SK-N-SH (cell line): ENCODE results near the gene PTGFRN. TPM values are rescaled to one million over a fixed set of nuclear protein-coding genes. Genes with fewer than 3 reads are reported as not detected.

Experiments used
- CTCF ChIA-PET: fragments of 300-600, 350-600 bp; formaldehyde crosslinking; extraction: SDS; loops from one replicate; lab custom pipeline; 2021; lab: Yijun Ruan, JAX
- POLR2A ChIA-PET: fragments of 350-600 bp; sonication (Branson Sonifier 250); formaldehyde crosslinking; extraction: SDS; loops from one replicate; lab custom pipeline; 2020; ENCODE audit warnings: antibody characterized with exemption, inconsistent platforms; lab: Yijun Ruan, JAX
- DNase-seq: peaks from one replicate; pipeline ENCODE4 v3.0.0; 2012
- H2AFZ ChIP-seq: fragments of 200-600 bp; sonication (generic); 2 replicates; pipeline ENCODE4 v1.8.1; 2016; ENCODE audit warnings: antibody characterized with exemption, mild to moderate bottlenecking, low read depth
- H3F3A ChIP-seq: fragments of 200-600 bp; sonication (generic); replicated peaks from 2 replicates; pipeline ENCODE3; 2016; ENCODE audit warnings: antibody characterized with exemption, mild to moderate bottlenecking; ENCODE audit not compliant: insufficient read depth
- H3K27ac ChIP-seq, 2 experiments: fragments of 200-500 bp in 1 of 2; fragments of 200-600 bp in 1 of 2; sonication (Bioruptor generic) in 1 of 2; sonication (generic), shearing (Covaris generic) in 1 of 2; 2 replicates each; pipeline versions ENCODE4 v1.5.1 to v1.6.1; 2014 to 2016; ENCODE audit warnings: low read depth in 2 of 2, inconsistent platforms in 1 of 2, low read length in 1 of 2, mild to moderate bottlenecking in 1 of 2, mixed read lengths in 1 of 2
- H3K27me3 ChIP-seq: fragments of 200-600 bp; sonication (generic), shearing (Covaris generic); 2 replicates; pipeline ENCODE4 v1.6.1; 2016; ENCODE audit warnings: mixed run types; ENCODE audit not compliant: insufficient read depth
- H3K36me3 ChIP-seq, 2 experiments: fragments of 200-500 bp in 1 of 2; fragments of 200-600 bp in 1 of 2; sonication (Bioruptor generic) in 1 of 2; sonication (generic) in 1 of 2; replicated peaks in 1 of 2; 2 replicates each; pipeline versions ENCODE3 to v1.5.1; 2014 to 2016; ENCODE audit warnings: low read length in 1 of 2, mild to moderate bottlenecking in 1 of 2; ENCODE audit not compliant: insufficient read depth in 2 of 2, control insufficient read depth in 1 of 2
- H3K4me1 ChIP-seq, 2 experiments: fragments of 200-500 bp in 1 of 2; fragments of 200-600 bp in 1 of 2; sonication (Bioruptor generic) in 1 of 2; sonication (generic), shearing (Covaris generic) in 1 of 2; 2 replicates each; pipeline versions ENCODE4 v1.5.1 to v1.6.1; 2014 to 2016; ENCODE audit warnings: low read depth in 1 of 2, low read length in 1 of 2, mixed run types in 1 of 2; ENCODE audit not compliant: insufficient read depth in 2 of 2, control insufficient read depth in 1 of 2
- H3K4me2 ChIP-seq: fragments of 200-600 bp; sonication (generic), shearing (Covaris generic); 2 replicates; pipeline ENCODE4 v1.6.1; 2017; ENCODE audit warnings: mixed run types
- H3K4me3 ChIP-seq, 2 experiments: fragments of 200-500 bp in 1 of 2; fragments of 200-600 bp in 1 of 2; sonication (Bioruptor generic) in 1 of 2; sonication (generic), shearing (Covaris generic) in 1 of 2; 2 replicates each; pipeline versions ENCODE4 v1.5.1 to v1.8.1; 2014 to 2016; ENCODE audit warnings: low read depth in 2 of 2, inconsistent platforms in 1 of 2, low read length in 1 of 2, mild to moderate bottlenecking in 1 of 2, mixed read lengths in 1 of 2, moderate library complexity in 1 of 2
- H3K79me2 ChIP-seq: fragments of 200-600 bp; sonication (generic); 2 replicates; pipeline ENCODE4 v1.8.1; 2017; ENCODE audit warnings: mild to moderate bottlenecking; ENCODE audit not compliant: insufficient read depth
- H3K9ac ChIP-seq: fragments of 200-600 bp; sonication (generic); 2 replicates; pipeline ENCODE4 v1.6.1; 2017; ENCODE audit warnings: mixed run types
- H3K9me2 ChIP-seq: fragments of 200-600 bp; sonication (generic); 2 replicates; pipeline ENCODE4 v1.6.1; 2017; ENCODE audit warnings: mixed run types
- H3K9me3 ChIP-seq: fragments of 200-600 bp; sonication (generic); 2 replicates; pipeline ENCODE4 v1.6.1; 2017; ENCODE audit warnings: mixed run types, mild to moderate bottlenecking, moderate library complexity
- H4K20me1 ChIP-seq: fragments of 200-600 bp; sonication (generic); 2 replicates; pipeline ENCODE4 v1.6.1; 2017; ENCODE audit warnings: mild to moderate bottlenecking, mixed run types; ENCODE audit not compliant: insufficient read depth
- CHD2 ChIP-seq: fragments of 150-350 bp; IDR thresholded peaks from 2 replicates; pipeline ENCODE4 v1.6.1; 2018; ENCODE audit warnings: low read length; ENCODE audit not compliant: partially characterized antibody
- EZH2phosphoT487 ChIP-seq: fragments of 200-600 bp; sonication (generic); IDR thresholded peaks from 2 replicates; pipeline ENCODE4 v1.6.1; 2017; ENCODE audit warnings: low read depth, mixed run types, mild to moderate bottlenecking, antibody characterized with exemption, moderate library complexity, borderline replicate concordance
- FOSL2 ChIP-seq: IDR thresholded peaks from 2 replicates; pipeline ENCODE4 v1.4.0; 2012; ENCODE audit warnings: low read depth, mild to moderate bottlenecking, moderate library complexity, borderline replicate concordance
- FOXJ3 ChIP-seq: sonication (generic); formaldehyde crosslinking; IDR thresholded peaks from 2 replicates; pipeline ENCODE4 v1.5.1; 2020; ENCODE audit warnings: mild to moderate bottlenecking, missing genetic modification reagents
- JUND ChIP-seq: IDR thresholded peaks from 2 replicates; pipeline ENCODE4 v1.4.0; 2012
- MEF2A ChIP-seq: IDR thresholded peaks from 2 replicates; pipeline ENCODE4 v1.4.0; 2012; ENCODE audit warnings: low read depth, borderline replicate concordance
- MXI1 ChIP-seq: IDR thresholded peaks from 2 replicates; pipeline ENCODE4 v1.6.1; 2012; ENCODE audit warnings: mild to moderate bottlenecking, low read depth, low read length, improper control_type of control experiment
- NFIC ChIP-seq: IDR thresholded peaks from 2 replicates; pipeline ENCODE4 v1.4.0; 2012; ENCODE audit warnings: borderline replicate concordance
- NRF1 ChIP-seq: IDR thresholded peaks from 2 replicates; pipeline ENCODE4 v1.6.1; 2012; ENCODE audit warnings: low read depth, mild to moderate bottlenecking, low read length
- RCOR1 ChIP-seq: fragments of 150-350 bp; IDR thresholded peaks from 2 replicates; pipeline ENCODE4 v1.6.1; 2017; ENCODE audit warnings: antibody characterized with exemption, low read length
- SIN3A ChIP-seq: IDR thresholded peaks from 2 replicates; pipeline ENCODE4 v1.6.1; 2012; ENCODE audit warnings: low read depth, mild to moderate bottlenecking, low read length, moderate library complexity, borderline replicate concordance
- TCF12 ChIP-seq: IDR thresholded peaks from 2 replicates; pipeline ENCODE4 v1.4.0; 2012
- ZBTB33 ChIP-seq: IDR thresholded peaks from 2 replicates; pipeline ENCODE4 v1.4.0; 2012; ENCODE audit warnings: low read depth, borderline replicate concordance
- WGBS: methylation state at CpG from one replicate; pipeline ENCODE4 v1.1.6; 2017; ENCODE audit warnings: low lambda C conversion rate; 5-methylcytosine and 5-hydroxymethylcytosine counted together
- polyA plus RNA-seq, 3 experiments: library from polyadenylated mRNA; depleted of rRNA; stranded (reverse); fragments of >200 nt; gene quantifications; 2 replicates each; pipeline ENCODE4 v1.2.3, GENCODE V29; 2012
- TF ChIP-seq, protein P1 (sequence below): IDR thresholded peaks from 2 replicates; pipeline ENCODE4; 2012

PTGFRN gene
- polyA plus RNA-seq, 1 of the 3 experiments (the other 2 are of a cell fraction): 22.4 TPM

DNA sequence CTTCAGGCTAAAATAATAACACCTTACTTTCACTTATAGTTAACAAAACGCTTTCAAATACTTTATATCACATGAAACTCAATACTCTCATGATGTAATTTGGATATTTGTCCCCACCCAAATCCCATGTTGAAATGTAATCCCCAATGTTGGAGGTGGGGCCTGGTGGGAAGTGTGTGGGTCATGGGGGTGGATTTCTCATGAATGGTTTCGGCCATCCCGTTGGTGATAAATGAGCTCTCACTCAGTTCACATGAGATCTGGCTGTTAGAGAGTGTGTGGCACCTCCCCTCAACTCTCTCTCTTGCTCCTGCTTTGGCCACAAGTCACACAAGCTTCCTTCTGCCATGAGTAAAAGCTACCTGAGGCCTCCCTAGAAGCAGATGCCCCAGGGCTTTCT, 22.5 kb upstream of the PTGFRN start:
- no peak for DNase-seq
- Histone ChIP-seq H2AFZ (no peak overlapping the region), H3K9ac (no peak overlapping the region)

GRCh38 chr1:116889380-116889779, 20.3 kb upstream of the PTGFRN start:
- ChIA-PET CTCF (interaction anchor here (0.9 to 2.2 kb wide), 3 partner anchors 10 to 19 kb away, joined by 3 to 10 read pairs (median 3); no protein-coding TSS in a partner anchor), POLR2A (no interaction called here)
- 30% methylated on average over 4 of the region's 4 CpGs for WGBS
- no peaks in the 10 kb centered on the region for H3K9me2 ChIP-seq
- no peak overlapping the region for H3K4me2 ChIP-seq
- H4K20me1 ChIP-seq: no peaks in the 10 kb centered on the region
- no peaks in the 10 kb centered on the region for H3K79me2 ChIP-seq
- H3K27ac ChIP-seq: no peak overlapping the region
- H3K9ac ChIP-seq: no peak overlapping the region
- TF ChIP-seq RCOR1: no peak
- no peak for TF ChIP-seq CHD2
- TF ChIP-seq FOSL2: no peak
- no peak for TF ChIP-seq SIN3A
- DNase-seq: no peak
- H3K27me3 ChIP-seq: no peaks in the 10 kb centered on the region; the same call in 1 of the 2 replicates
- no peaks in the 10 kb centered on the region; a peak in 1 of 4 replicates for H3K4me1 ChIP-seq
- no peak overlapping the region for H3K4me3 ChIP-seq
- no peaks in the 10 kb centered on the region for H3K9me3 ChIP-seq
- no peaks in the 10 kb centered on the region for H3F3A ChIP-seq
- H3K36me3 ChIP-seq: no peaks in the 10 kb centered on the region
- H2AFZ ChIP-seq: no peak overlapping the region

More for the DNA sequence above, 22.5 kb upstream of the PTGFRN start:
- Histone ChIP-seq H3K4me3 (no peak overlapping the region), H3K9me2 (no peaks in the 10 kb centered on the region), H3K79me2 (no peaks in the 10 kb centered on the region), H3F3A (no peaks in the 10 kb centered on the region), H3K9me3 (no peaks in the 10 kb centered on the region), H3K36me3 (no peaks in the 10 kb centered on the region), H3K4me2 (no peak overlapping the region), H3K27me3 (no peaks in the 10 kb centered on the region), H3K27ac (no peak overlapping the region), H4K20me1 (no peaks in the 10 kb centered on the region), H3K4me1 (no peaks in the 10 kb centered on the region; a peak in 1 of 4 replicates)
- POLR2A ChIA-PET: no interaction called here
- WGBS: 73% methylated on average over 3 of the region's 3 CpGs
- CTCF ChIA-PET: interaction anchor here (1.6 kb wide), 1 partner anchor 24 kb away, joined by 3 read pairs; no protein-coding TSS in a partner anchor
- TF ChIP-seq, protein P1, sequence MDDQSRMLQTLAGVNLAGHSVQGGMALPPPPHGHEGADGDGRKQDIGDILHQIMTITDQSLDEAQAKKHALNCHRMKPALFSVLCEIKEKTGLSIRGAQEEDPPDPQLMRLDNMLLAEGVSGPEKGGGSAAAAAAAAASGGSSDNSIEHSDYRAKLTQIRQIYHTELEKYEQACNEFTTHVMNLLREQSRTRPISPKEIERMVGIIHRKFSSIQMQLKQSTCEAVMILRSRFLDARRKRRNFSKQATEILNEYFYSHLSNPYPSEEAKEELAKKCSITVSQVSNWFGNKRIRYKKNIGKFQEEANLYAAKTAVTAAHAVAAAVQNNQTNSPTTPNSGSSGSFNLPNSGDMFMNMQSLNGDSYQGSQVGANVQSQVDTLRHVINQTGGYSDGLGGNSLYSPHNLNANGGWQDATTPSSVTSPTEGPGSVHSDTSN: no peak
- TF ChIP-seq MXI1: no peak
- no peak for TF ChIP-seq ZBTB33
- no peak for TF ChIP-seq JUND
- no peak for TF ChIP-seq NRF1
- TF ChIP-seq FOXJ3 (CRISPR knock-in tag): no peak
- no peak for TF ChIP-seq EZH2phosphoT487
- TF ChIP-seq TCF12: no peak
- no peak for TF ChIP-seq NFIC
- no peak for TF ChIP-seq MEF2A
